ENCODE measurements around the gene KIAA0040. TPM values are rescaled to one million over a fixed set of nuclear protein-coding genes. Genes with fewer than 3 reads are reported as not detected.

The KIAA0040 gene
- total and polyA plus RNA-seq, 2 donors (not counting 3 experiments of a cell fraction or from before 2014, with no cell fraction given) = 8.3 to 10.9 TPM

DNA sequence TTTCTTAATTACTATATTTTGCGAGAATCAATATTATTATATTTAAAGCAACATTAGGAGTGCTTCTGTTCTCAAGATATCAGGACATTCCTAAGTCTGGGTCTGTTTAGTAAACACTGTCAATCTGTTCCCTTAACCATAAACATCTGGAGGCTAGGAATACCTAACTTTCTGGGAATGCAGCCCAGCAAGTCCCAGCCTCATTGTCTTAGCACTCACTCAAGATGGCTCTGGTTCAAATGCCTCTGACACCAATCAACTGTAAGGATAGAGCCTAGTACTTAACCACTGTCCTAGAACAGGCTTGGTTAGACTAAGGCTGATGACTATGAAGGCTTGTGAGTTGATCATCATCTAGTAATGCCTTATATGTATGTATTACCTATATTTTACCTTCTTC is 63.4 kb downstream of the KIAA0040 start:
- ChIA-PET CTCF (interaction anchor here (1.8 to 3.3 kb wide), 3 partner anchors 17 to 100 kb away, joined by 7 to 14 read pairs (median 10); no protein-coding TSS in a partner anchor), POLR2A (no interaction called here)
- dilution Hi-C loops (cut with MboI; ENCODE audit: extremely low pct_ligation_motif_present, low sequenced_read_pairs) = no loop called here

More for the DNA sequence above, 63.4 kb downstream of the KIAA0040 start:
- Histone ChIP-seq H3K9ac (replicated peaks; ENCODE audit: extremely low read depth, insufficient read depth, low read length) (no peak overlapping the region), H3K27me3 (ENCODE audit: control insufficient read depth in 2 of 2, insufficient read depth in 2 of 2, low read length in 2 of 2) (peaks cover 0 to 6% of the 10 kb centered on the region in 2 experiments), H3K9me3 (replicated peaks; ENCODE audit: control insufficient read depth, insufficient read depth, low read length) (no peaks in the 10 kb centered on the region), H2AFZ (ENCODE audit: low read depth, low read length) (no peak overlapping the region), H3K9me1 (replicated peaks; ENCODE audit: control insufficient read depth, extremely low read depth, insufficient read depth, low read length) (no peaks in the 10 kb centered on the region), H4K20me1 (replicated peaks; ENCODE audit: control insufficient read depth, extremely low read depth, insufficient read depth, low read length) (no peaks in the 10 kb centered on the region), H3K36me3 (ENCODE audit: control insufficient read depth in 2 of 2, extremely low read depth in 1 of 2, insufficient read depth in 2 of 2, low read length in 2 of 2) (no peaks in the 10 kb centered on the region), H3K79me2 (ENCODE audit: control insufficient read depth, insufficient read depth, low read length) (no peaks in the 10 kb centered on the region), H3K4me2 (ENCODE audit: insufficient read depth, low read length) (no peak overlapping the region), H3K4me1 (ENCODE audit: control insufficient read depth, extremely low read depth, insufficient read depth, low read length) (no peaks in the 10 kb centered on the region), H3K27ac (ENCODE audit: insufficient read depth, low read depth, low read length) (no peak overlapping the region), H3K4me3 (replicated peaks in 1 of 3; ENCODE audit: insufficient read depth in 1 of 3, low read depth in 1 of 3, low read length in 3 of 3) (no peak overlapping the region)
- intact Hi-C loops (cut with micrococcal nuclease) = no loop called here
- TF ChIP-seq FOS (IDR thresholded peaks at IDR 0.05; ENCODE audit: borderline replicate concordance, insufficient read depth, low read length) (no peak), GATA2 (IDR thresholded peaks at IDR 0.05; ENCODE audit: insufficient read depth, insufficient read length, low read depth, low read length) (no peak), POLR2AphosphoS5 (IDR thresholded peaks at IDR 0.05; ENCODE audit: insufficient read depth, low read depth, low read length) (no peak), JUN (IDR thresholded peaks at IDR 0.05; ENCODE audit: borderline replicate concordance, insufficient read depth, insufficient read length, low read depth) (no peak), MYC (IDR thresholded peaks at IDR 0.05; ENCODE audit: low read depth, low read length) (no peak), EZH2 (IDR thresholded peaks at IDR 0.05; ENCODE audit: borderline replicate concordance, low read depth, low read length, severe bottlenecking) (no peak), POLR2A (IDR thresholded peaks at IDR 0.05; ENCODE audit: low read depth, low read length) (no peak)
- TF ChIP-seq, protein P1, sequence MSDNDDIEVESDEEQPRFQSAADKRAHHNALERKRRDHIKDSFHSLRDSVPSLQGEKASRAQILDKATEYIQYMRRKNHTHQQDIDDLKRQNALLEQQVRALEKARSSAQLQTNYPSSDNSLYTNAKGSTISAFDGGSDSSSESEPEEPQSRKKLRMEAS (IDR thresholded peaks at IDR 0.05; ENCODE audit: insufficient read depth, insufficient read length) = no peak
- TF ChIP-seq, protein P2, sequence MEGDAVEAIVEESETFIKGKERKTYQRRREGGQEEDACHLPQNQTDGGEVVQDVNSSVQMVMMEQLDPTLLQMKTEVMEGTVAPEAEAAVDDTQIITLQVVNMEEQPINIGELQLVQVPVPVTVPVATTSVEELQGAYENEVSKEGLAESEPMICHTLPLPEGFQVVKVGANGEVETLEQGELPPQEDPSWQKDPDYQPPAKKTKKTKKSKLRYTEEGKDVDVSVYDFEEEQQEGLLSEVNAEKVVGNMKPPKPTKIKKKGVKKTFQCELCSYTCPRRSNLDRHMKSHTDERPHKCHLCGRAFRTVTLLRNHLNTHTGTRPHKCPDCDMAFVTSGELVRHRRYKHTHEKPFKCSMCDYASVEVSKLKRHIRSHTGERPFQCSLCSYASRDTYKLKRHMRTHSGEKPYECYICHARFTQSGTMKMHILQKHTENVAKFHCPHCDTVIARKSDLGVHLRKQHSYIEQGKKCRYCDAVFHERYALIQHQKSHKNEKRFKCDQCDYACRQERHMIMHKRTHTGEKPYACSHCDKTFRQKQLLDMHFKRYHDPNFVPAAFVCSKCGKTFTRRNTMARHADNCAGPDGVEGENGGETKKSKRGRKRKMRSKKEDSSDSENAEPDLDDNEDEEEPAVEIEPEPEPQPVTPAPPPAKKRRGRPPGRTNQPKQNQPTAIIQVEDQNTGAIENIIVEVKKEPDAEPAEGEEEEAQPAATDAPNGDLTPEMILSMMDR (IDR thresholded peaks at IDR 0.05; ENCODE audit: extremely low read depth in 1 of 2, insufficient read depth in 1 of 2, low read depth in 1 of 2, low read length in 2 of 2) = no peak
- no TSS peak for BruUV-seq (replicated peaks)
- DNase-seq (ENCODE audit: low read depth, low spot score) (no peak), FAIRE-seq (no peak)

All from endothelial cell of umbilical vein (primary cell).